ENCODE measurements around the gene HSPB6.

- no peak for TF ChIP-seq TAF1 (IDR thresholded peaks at IDR 0.05; ENCODE audit: borderline replicate concordance, insufficient read depth, low read length)
- TF ChIP-seq SIN3A (IDR thresholded peaks at IDR 0.05; ENCODE audit: borderline replicate concordance, insufficient read depth, low read length): no peak
- TF ChIP-seq POLR2AphosphoS5 (IDR thresholded peaks at IDR 0.05; ENCODE audit: low read depth, low read length): no peak
- TF ChIP-seq, protein P1, sequence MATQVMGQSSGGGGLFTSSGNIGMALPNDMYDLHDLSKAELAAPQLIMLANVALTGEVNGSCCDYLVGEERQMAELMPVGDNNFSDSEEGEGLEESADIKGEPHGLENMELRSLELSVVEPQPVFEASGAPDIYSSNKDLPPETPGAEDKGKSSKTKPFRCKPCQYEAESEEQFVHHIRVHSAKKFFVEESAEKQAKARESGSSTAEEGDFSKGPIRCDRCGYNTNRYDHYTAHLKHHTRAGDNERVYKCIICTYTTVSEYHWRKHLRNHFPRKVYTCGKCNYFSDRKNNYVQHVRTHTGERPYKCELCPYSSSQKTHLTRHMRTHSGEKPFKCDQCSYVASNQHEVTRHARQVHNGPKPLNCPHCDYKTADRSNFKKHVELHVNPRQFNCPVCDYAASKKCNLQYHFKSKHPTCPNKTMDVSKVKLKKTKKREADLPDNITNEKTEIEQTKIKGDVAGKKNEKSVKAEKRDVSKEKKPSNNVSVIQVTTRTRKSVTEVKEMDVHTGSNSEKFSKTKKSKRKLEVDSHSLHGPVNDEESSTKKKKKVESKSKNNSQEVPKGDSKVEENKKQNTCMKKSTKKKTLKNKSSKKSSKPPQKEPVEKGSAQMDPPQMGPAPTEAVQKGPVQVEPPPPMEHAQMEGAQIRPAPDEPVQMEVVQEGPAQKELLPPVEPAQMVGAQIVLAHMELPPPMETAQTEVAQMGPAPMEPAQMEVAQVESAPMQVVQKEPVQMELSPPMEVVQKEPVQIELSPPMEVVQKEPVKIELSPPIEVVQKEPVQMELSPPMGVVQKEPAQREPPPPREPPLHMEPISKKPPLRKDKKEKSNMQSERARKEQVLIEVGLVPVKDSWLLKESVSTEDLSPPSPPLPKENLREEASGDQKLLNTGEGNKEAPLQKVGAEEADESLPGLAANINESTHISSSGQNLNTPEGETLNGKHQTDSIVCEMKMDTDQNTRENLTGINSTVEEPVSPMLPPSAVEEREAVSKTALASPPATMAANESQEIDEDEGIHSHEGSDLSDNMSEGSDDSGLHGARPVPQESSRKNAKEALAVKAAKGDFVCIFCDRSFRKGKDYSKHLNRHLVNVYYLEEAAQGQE (IDR thresholded peaks at IDR 0.05; ENCODE audit: insufficient read depth in 1 of 2, low read depth in 2 of 2, low read length in 2 of 2): no peak
- TF ChIP-seq FOXP2 (optimal IDR thresholded peaks at IDR 0.05; ENCODE audit: borderline replicate concordance, extremely low read depth, extremely low read length, insufficient read depth): no peak
Observed at GRCh38 chr19:35789195-35789977, 32.6 kb upstream of the HSPB6 start.
